ENCODE measurements around the gene ABL1.

DNA sequence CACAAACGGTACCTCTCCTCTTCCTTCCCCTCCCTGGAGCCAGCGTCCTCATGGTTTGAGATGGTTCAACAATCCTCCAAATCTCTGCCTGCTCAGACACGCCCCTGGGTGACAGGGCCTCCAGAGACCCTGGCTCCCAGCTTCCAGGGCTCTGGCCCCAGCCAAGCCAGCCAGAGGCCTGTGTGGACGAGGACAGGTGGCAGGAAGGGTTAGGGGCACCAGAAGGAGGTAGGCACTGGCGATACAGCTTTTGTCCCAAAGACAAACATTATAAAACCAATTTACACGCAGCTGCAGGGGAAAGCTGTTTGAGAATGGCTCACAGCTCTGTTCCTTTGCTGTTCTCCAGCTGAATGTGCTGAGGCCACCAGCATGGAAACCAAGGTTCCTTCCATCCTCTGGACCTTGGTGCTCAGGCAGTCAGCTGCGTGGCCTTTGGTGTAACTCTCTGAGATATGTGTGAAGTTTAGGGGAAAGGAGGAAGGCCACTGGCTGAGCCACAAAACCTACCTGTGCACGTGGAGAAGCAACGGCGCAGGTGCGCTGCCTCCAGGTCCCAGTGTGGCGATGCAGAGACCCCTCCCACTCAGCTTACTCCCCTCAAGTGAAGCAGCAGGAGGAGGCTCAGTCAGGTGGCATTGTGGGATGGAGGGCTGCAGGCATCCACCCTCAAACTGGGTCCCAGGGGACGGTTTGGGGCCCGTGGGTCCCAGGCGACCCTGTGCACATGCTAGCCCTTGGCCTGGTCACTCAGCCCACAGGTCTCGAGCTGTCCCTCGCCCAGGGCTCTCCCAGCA lies 65.8 kb downstream of the ABL1 start:
- TF ChIP-seq, protein P1, sequence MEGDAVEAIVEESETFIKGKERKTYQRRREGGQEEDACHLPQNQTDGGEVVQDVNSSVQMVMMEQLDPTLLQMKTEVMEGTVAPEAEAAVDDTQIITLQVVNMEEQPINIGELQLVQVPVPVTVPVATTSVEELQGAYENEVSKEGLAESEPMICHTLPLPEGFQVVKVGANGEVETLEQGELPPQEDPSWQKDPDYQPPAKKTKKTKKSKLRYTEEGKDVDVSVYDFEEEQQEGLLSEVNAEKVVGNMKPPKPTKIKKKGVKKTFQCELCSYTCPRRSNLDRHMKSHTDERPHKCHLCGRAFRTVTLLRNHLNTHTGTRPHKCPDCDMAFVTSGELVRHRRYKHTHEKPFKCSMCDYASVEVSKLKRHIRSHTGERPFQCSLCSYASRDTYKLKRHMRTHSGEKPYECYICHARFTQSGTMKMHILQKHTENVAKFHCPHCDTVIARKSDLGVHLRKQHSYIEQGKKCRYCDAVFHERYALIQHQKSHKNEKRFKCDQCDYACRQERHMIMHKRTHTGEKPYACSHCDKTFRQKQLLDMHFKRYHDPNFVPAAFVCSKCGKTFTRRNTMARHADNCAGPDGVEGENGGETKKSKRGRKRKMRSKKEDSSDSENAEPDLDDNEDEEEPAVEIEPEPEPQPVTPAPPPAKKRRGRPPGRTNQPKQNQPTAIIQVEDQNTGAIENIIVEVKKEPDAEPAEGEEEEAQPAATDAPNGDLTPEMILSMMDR (conservative IDR thresholded peaks at IDR 0.05; ENCODE audit: low read length), result no peak
- TF ChIP-seq EZH2phosphoT487 (IDR thresholded peaks at IDR 0.05; ENCODE audit: borderline replicate concordance), result no peak
